HEK293 (cell line): ENCODE results near the gene KIF20A.
A peak's percentile ranks its signal among the peaks of the same experiment; 100 is the strongest.
"Not testable (repeated sequence)": the region's sequence is repeated elsewhere in the genome, so short reads cannot be mapped to it uniquely, and the experiment has no call there.

Experiments used
- CTCF ChIA-PET: fragments of 350-600 bp; formaldehyde crosslinking; extraction: SDS; loops from one replicate; lab custom pipeline; 2021; ENCODE audit warnings: antibody characterized with exemption; lab: Yijun Ruan, JAX
- POLR2A ChIA-PET: fragments of 300-600 bp; formaldehyde crosslinking; extraction: SDS; loops from one replicate; lab custom pipeline; 2020; ENCODE audit warnings: antibody characterized with exemption, inconsistent platforms; lab: Yijun Ruan, JAX
- H3K27ac ChIP-seq: fragments of 200-500 bp; sonication (Bioruptor generic); 2 replicates; pipeline ENCODE4 v1.5.1; 2014; ENCODE audit warnings: low read depth, low read length, control low read depth, inconsistent platforms; ENCODE audit errors: extremely low read depth
- H3K36me3 ChIP-seq, 2 experiments: fragments of 200-500 bp in 1 of 2; sonication (Bioruptor generic) in 1 of 2; 1 replicate in 1 of 2; 2 replicates in 1 of 2; pipeline ENCODE4 v1.5.1; 2014 to 2017; ENCODE audit warnings: inconsistent platforms in 2 of 2, low read length in 2 of 2; ENCODE audit not compliant: control insufficient read depth in 2 of 2, insufficient read depth in 1 of 2
- H3K4me1 ChIP-seq: fragments of 200-500 bp; sonication (Bioruptor generic); 2 replicates; pipeline ENCODE4 v1.5.1; 2014; ENCODE audit warnings: mild to moderate bottlenecking, low read length, inconsistent platforms; ENCODE audit not compliant: control insufficient read depth, insufficient read depth
- H3K4me3 ChIP-seq: 2 replicates; pipeline ENCODE4 v1.5.1; 2011; ENCODE audit warnings: low read depth, mild to moderate bottlenecking, control low read depth, low read length, moderate library complexity
- H3K9me3 ChIP-seq: fragments of 200-500 bp; sonication (Bioruptor generic); 2 replicates; pipeline ENCODE4 v1.5.1; 2014; ENCODE audit warnings: low read depth, low read length, inconsistent platforms; ENCODE audit not compliant: control insufficient read depth, insufficient read depth
- KLF1 ChIP-seq: fragments of 450-650 bp; formaldehyde crosslinking; IDR thresholded peaks from 2 replicates; pipeline ENCODE4 v1.5.1; 2016; ENCODE audit warnings: missing biosample characterization, missing genetic modification characterization
- KLF10 ChIP-seq: fragments of 450-650 bp; IDR thresholded peaks from 2 replicates; pipeline ENCODE4 v1.5.1; 2018; ENCODE audit warnings: missing biosample characterization, mild to moderate bottlenecking, missing genetic modification characterization
- PRDM1 ChIP-seq: fragments of 450-650 bp; formaldehyde crosslinking; IDR thresholded peaks from 2 replicates; pipeline ENCODE4; 2016; ENCODE audit warnings: missing biosample characterization, missing genetic modification characterization
- SALL2 ChIP-seq: fragments of 450-650 bp; formaldehyde crosslinking; IDR thresholded peaks from 2 replicates; pipeline ENCODE4 v1.5.0; 2017; ENCODE audit warnings: missing biosample characterization, mild to moderate bottlenecking, missing genetic modification characterization, borderline replicate concordance
- SETDB1 ChIP-seq: IDR thresholded peaks from one replicate; pipeline ENCODE4 v1.6.1; 2017; ENCODE audit warnings: mild to moderate bottlenecking, low read length, moderate library complexity, mixed read lengths; ENCODE audit not compliant: insufficient read length
- WT1 ChIP-seq: fragments of 450-650 bp; formaldehyde crosslinking; IDR thresholded peaks from 2 replicates; pipeline ENCODE4 v1.5.1; 2016; ENCODE audit warnings: missing biosample characterization, missing genetic modification characterization
- ZBTB1 ChIP-seq: fragments of 450-650 bp; formaldehyde crosslinking; IDR thresholded peaks from 2 replicates; pipeline ENCODE4 v1.5.1; 2016; ENCODE audit warnings: missing biosample characterization, missing genetic modification characterization
- ZBTB6 ChIP-seq: fragments of 450-650 bp; formaldehyde crosslinking; IDR thresholded peaks from 2 replicates; pipeline ENCODE4 v1.5.1; 2017; ENCODE audit warnings: missing biosample characterization, missing genetic modification characterization
- ZNF121 ChIP-seq: fragments of 450-650 bp; formaldehyde crosslinking; IDR thresholded peaks from 2 replicates; pipeline ENCODE4 v1.5.1; 2016; ENCODE audit warnings: missing biosample characterization, missing genetic modification characterization
- ZNF133 ChIP-seq: fragments of 450-650 bp; formaldehyde crosslinking; IDR thresholded peaks from 2 replicates; pipeline ENCODE4 v1.5.1; 2016; ENCODE audit warnings: missing biosample characterization, missing genetic modification characterization
- ZNF148 ChIP-seq: fragments of 450-650 bp; formaldehyde crosslinking; IDR thresholded peaks from 2 replicates; pipeline ENCODE4 v1.5.0; 2017; ENCODE audit warnings: missing biosample characterization, missing genetic modification characterization, borderline replicate concordance
- ZNF239 ChIP-seq: fragments of 450-650 bp; formaldehyde crosslinking; IDR thresholded peaks from 2 replicates; pipeline ENCODE4 v1.5.1; 2016; ENCODE audit warnings: missing biosample characterization, missing genetic modification characterization
- ZNF354C ChIP-seq: fragments of 450-650 bp; formaldehyde crosslinking; IDR thresholded peaks from 2 replicates; pipeline ENCODE4 v1.5.1; 2016; ENCODE audit warnings: missing biosample characterization, missing genetic modification characterization, low read depth, borderline replicate concordance
- ZNF510 ChIP-seq: fragments of 450-650 bp; formaldehyde crosslinking; IDR thresholded peaks from 2 replicates; pipeline ENCODE4 v1.5.1; 2018; ENCODE audit warnings: mild to moderate bottlenecking, missing genetic modification characterization, missing biosample characterization; ENCODE audit not compliant: insufficient replicate concordance
- ZNF514 ChIP-seq: fragments of 450-650 bp; formaldehyde crosslinking; IDR thresholded peaks from 2 replicates; pipeline ENCODE4 v1.5.1; 2016; ENCODE audit warnings: missing biosample characterization, missing genetic modification characterization
- ZNF544 ChIP-seq: fragments of 450-650 bp; formaldehyde crosslinking; IDR thresholded peaks from 2 replicates; pipeline ENCODE4 v1.5.0; 2017; ENCODE audit warnings: missing biosample characterization, missing genetic modification characterization
- ZNF560 ChIP-seq: fragments of 450-650 bp; formaldehyde crosslinking; IDR thresholded peaks from 2 replicates; pipeline ENCODE4 v1.5.1; 2017; ENCODE audit warnings: missing biosample characterization, missing genetic modification characterization, borderline replicate concordance
- ZNF658 ChIP-seq: fragments of 450-650 bp; formaldehyde crosslinking; IDR thresholded peaks from 2 replicates; pipeline ENCODE4; 2016; ENCODE audit warnings: missing biosample characterization, missing genetic modification characterization
- ZNF791 ChIP-seq: fragments of 450-650 bp; formaldehyde crosslinking; IDR thresholded peaks from 2 replicates; pipeline ENCODE4 v1.5.1; 2016; ENCODE audit warnings: missing biosample characterization, missing genetic modification characterization
- ZNF830 ChIP-seq: fragments of 450-650 bp; IDR thresholded peaks from 2 replicates; pipeline ENCODE4 v1.5.0; 2018; ENCODE audit warnings: missing biosample characterization, missing genetic modification characterization, low read depth, mild to moderate bottlenecking, moderate library complexity
- ZSCAN23 ChIP-seq: fragments of 450-650 bp; formaldehyde crosslinking; IDR thresholded peaks from 2 replicates; pipeline ENCODE4 v1.5.1; 2016; ENCODE audit warnings: missing biosample characterization, missing genetic modification characterization

The KIF20A gene

GRCh38 chr5:138148811-138149210 lies 30.1 kb upstream of the KIF20A start:
- Histone ChIP-seq H3K9me3 (no peaks in the 10 kb centered on the region), H3K4me1 (no peaks in the 10 kb centered on the region), H3K27ac (no peak overlapping the region), H3K36me3 (no peaks in the 10 kb centered on the region; a peak in 1 of 3 replicates), H3K4me3 (no peak overlapping the region)
- POLR2A ChIA-PET: interaction anchor here (1.0 kb wide), 1 partner anchor 113 kb away, joined by 3 read pairs; no protein-coding TSS in a partner anchor
- 0 out of 2 replicates have a peak, but pooled peaks have one; percentile 19 for TF ChIP-seq WT1 (tag by site-specific recombination)
- TF ChIP-seq ZBTB1 (tag by site-specific recombination): no peak
- peak; percentile 82 for TF ChIP-seq KLF1
- peak; percentile 65 for TF ChIP-seq ZBTB6 (tag by site-specific recombination)
- TF ChIP-seq ZNF658 (tag by site-specific recombination): no peak
- CTCF ChIA-PET: interaction anchor here (0.5 to 2.2 kb wide), 5 partner anchors 15 to 828 kb away, joined by 3 to 8 read pairs (median 5); no protein-coding TSS in a partner anchor

GRCh38 chr5:138149530-138149929 lies 29.4 kb upstream of the KIF20A start:
- ChIA-PET POLR2A (no interaction called here), CTCF (interaction anchor here (0.6 to 2.2 kb wide), 5 partner anchors 10 to 828 kb away, joined by 4 to 8 read pairs (median 7); partner anchors contain the start of genes KIF20A and NME5)
- H3K4me3 ChIP-seq: no peak overlapping the region
- H3K27ac ChIP-seq: no peak overlapping the region
- H3K36me3 ChIP-seq: no peaks in the 10 kb centered on the region; a peak in 1 of 3 replicates
- H3K9me3 ChIP-seq: no peaks in the 10 kb centered on the region
- TF ChIP-seq ZNF514 (no peak), ZNF239 (tag by site-specific recombination) (no peak), PRDM1 (no peak), SETDB1 (no peak), ZNF791 (tag by site-specific recombination) (no peak), ZNF133 (tag by site-specific recombination) (no peak), ZNF148 (tag by site-specific recombination) (no peak), ZNF544 (no peak), ZNF560 (tag by site-specific recombination) (no peak), KLF10 (no peak), ZNF510 (no peak), SALL2 (no peak), ZSCAN23 (tag by site-specific recombination) (no peak), ZNF354C (tag by site-specific recombination) (no peak), ZNF830 (tag by site-specific recombination) (no peak)
- H3K4me1 ChIP-seq: no peaks in the 10 kb centered on the region

- not testable (repeated sequence) for H3K4me1 ChIP-seq, H3K9me3 ChIP-seq, H3K27ac ChIP-seq, H3K4me3 ChIP-seq
- ChIA-PET CTCF (interaction anchor here (0.7 to 1.1 kb wide), 2 partner anchors 79 to 293 kb away, joined by 3 to 4 read pairs; no protein-coding TSS in a partner anchor), POLR2A (interaction anchor here (0.7 kb wide), 1 partner anchor 272 kb away, joined by 4 read pairs; no protein-coding TSS in a partner anchor)
- peaks cover 48 to 51% of the 10 kb centered on the region in 2 experiments for H3K36me3 ChIP-seq
- peak; percentile 76 for TF ChIP-seq ZNF121 (tag by site-specific recombination)
Measured at GRCh38 chr5:138155977-138156376, 22.9 kb upstream of the KIF20A start.
